K562 (cell line): Measurements from ENCODE around the gene TRABD2B. TPM values are rescaled to one million over a fixed set of nuclear protein-coding genes. Genes with fewer than 3 reads are reported as not detected.

ENCODE experiments used
- ATAC-seq: fragments of 200-7000 bp; cut with Tn5 transposase; 3 replicates; pipeline ENCODE4 v1.9.1; 2020; ENCODE audit warnings: moderate library complexity
- BruUV-seq: library from RNA; stranded (reverse); fragments of 400-500 nt; replicated peaks from 2 replicates; lab custom pipeline; 2021; lab: Mats Ljungman, UMichigan
- CTCF ChIA-PET: fragments of 300-600 bp; formaldehyde crosslinking; extraction: SDS; loops from one replicate; lab custom pipeline; 2021; ENCODE audit warnings: low intra/inter-chr PET ratio; lab: Yijun Ruan, JAX
- POLR2A ChIA-PET: fragments of 300-600, 350-650 bp; sonication (Branson Sonifier 250); formaldehyde crosslinking; extraction: SDS; loops from one replicate; lab custom pipeline; 2021; ENCODE audit warnings: antibody characterized with exemption, inconsistent platforms; lab: Yijun Ruan, JAX
- DNase-seq, 4 experiments: peaks; one replicate each; pipeline versions ENCODE4 v3.0.0 to v3.0.0-alpha.2; 2011 to 2018; ENCODE audit warnings: low spot score in 3 of 4, mixed read lengths in 3 of 4; ENCODE audit errors: extremely low read depth in 1 of 4
- FAIRE-seq: peaks from 2 replicates; lab custom pipeline; 2011; peaks lifted over from hg19 to GRCh38; lab: Jason Lieb, UNC
- H2AFZ ChIP-seq: 2 replicates; pipeline ENCODE4 v1.6.0; 2011; ENCODE audit warnings: low read depth, low read length, control low read depth, inconsistent platforms
- H3K27ac ChIP-seq: fragments of 200-600 bp; 3 replicates; pipeline ENCODE4 v1.8.0; 2011; ENCODE audit warnings: low read depth, mild to moderate bottlenecking, control low read depth, inconsistent platforms, low read length, moderate library complexity, mixed read lengths; ENCODE audit errors: extremely low read depth
- H3K27me3 ChIP-seq, 2 experiments: fragments of 300-600 bp in 1 of 2; 2 replicates in 1 of 2; 3 replicates in 1 of 2; pipeline versions ENCODE4 v1.6.0 to v1.8.0; 2011; ENCODE audit warnings: inconsistent platforms in 2 of 2, low read length in 2 of 2, mild to moderate bottlenecking in 1 of 2, mixed read lengths in 1 of 2, moderate library complexity in 1 of 2; ENCODE audit not compliant: control insufficient read depth in 2 of 2, insufficient read depth in 2 of 2
- H3K36me3 ChIP-seq: fragments of 300-600 bp; 3 replicates; pipeline ENCODE4 v1.8.0; 2011; ENCODE audit warnings: mild to moderate bottlenecking, low read length, inconsistent platforms; ENCODE audit not compliant: control insufficient read depth, insufficient read depth
- H3K4me1 ChIP-seq, 2 experiments: fragments of 200-600 bp in 1 of 2; replicated peaks in 1 of 2; 2 replicates in 1 of 2; 3 replicates in 1 of 2; pipeline versions ENCODE4 v1.5.1 to v1.8.0; 2011; ENCODE audit warnings: inconsistent platforms in 2 of 2, low read length in 2 of 2, mild to moderate bottlenecking in 1 of 2, mixed read lengths in 1 of 2, moderate library complexity in 1 of 2; ENCODE audit not compliant: control insufficient read depth in 2 of 2, insufficient read depth in 2 of 2
- H3K4me2 ChIP-seq: 2 replicates; pipeline ENCODE4 v1.6.1; 2011; ENCODE audit warnings: low read length, control low read depth, inconsistent platforms, mixed read lengths; ENCODE audit not compliant: insufficient read depth
- H3K4me3 ChIP-seq: fragments of 200-600 bp; sonication (generic), shearing (Covaris generic); 2 replicates; pipeline ENCODE4 v1.5.1; 2016; ENCODE audit warnings: control low read depth, inconsistent platforms
- H3K79me2 ChIP-seq: fragments of 200-600 bp; 3 replicates; pipeline ENCODE4 v1.8.0; 2011; ENCODE audit warnings: low read length, inconsistent platforms; ENCODE audit not compliant: control insufficient read depth, insufficient read depth
- H3K9ac ChIP-seq, 2 experiments: 2 replicates each; pipeline versions ENCODE4 v1.6.0 to v1.6.1; 2011; ENCODE audit warnings: low read depth in 2 of 2, low read length in 2 of 2, control low read depth in 1 of 2, inconsistent platforms in 1 of 2, mild to moderate bottlenecking in 1 of 2, mixed read lengths in 1 of 2; ENCODE audit not compliant: insufficient read depth in 1 of 2
- H3K9me1 ChIP-seq: one replicate; pipeline ENCODE4 v1.6.0; 2011; ENCODE audit warnings: inconsistent platforms, mild to moderate bottlenecking, low read length, moderate library complexity; ENCODE audit not compliant: control insufficient read depth, insufficient read depth
- H3K9me3 ChIP-seq: replicated peaks from 2 replicates; pipeline ENCODE4 v1.5.1; 2011; ENCODE audit warnings: low read depth, low read length, inconsistent platforms; ENCODE audit not compliant: control insufficient read depth, insufficient read depth
- H4K20me1 ChIP-seq: replicated peaks from 2 replicates; pipeline ENCODE4 v1.6.1; 2011; ENCODE audit warnings: low read length, inconsistent platforms, mixed read lengths; ENCODE audit not compliant: control insufficient read depth, insufficient read depth
- CC2D1A ChIP-seq: fragments of 450-650 bp; IDR thresholded peaks from 2 replicates; pipeline ENCODE4 v1.6.1; 2017; ENCODE audit warnings: mild to moderate bottlenecking
- CREB1 ChIP-seq, 2 experiments: sonication (generic) in 1 of 2; formaldehyde crosslinking in 1 of 2; IDR thresholded peaks; 2 replicates each; pipeline versions ENCODE4 v1.6.1 to v1.8.0; 2012 to 2022; ENCODE audit warnings: inconsistent platforms in 1 of 2, mild to moderate bottlenecking in 1 of 2, missing genetic modification reagents in 1 of 2, moderate library complexity in 1 of 2
- FOXK2 ChIP-seq, 2 experiments: fragments of 450-650 bp; IDR thresholded peaks in 1 of 2; conservative IDR thresholded peaks in 1 of 2; 2 replicates each; pipeline ENCODE4 v1.6.1; 2016; ENCODE audit warnings: low read depth in 2 of 2, mild to moderate bottlenecking in 1 of 2
- GABPB1 ChIP-seq: sonication (generic); formaldehyde crosslinking; IDR thresholded peaks from 2 replicates; pipeline ENCODE4 v1.8.0; 2022; ENCODE audit warnings: mild to moderate bottlenecking, missing genetic modification reagents
- KHSRP ChIP-seq: fragments of 450-650 bp; IDR thresholded peaks from 2 replicates; pipeline ENCODE4 v1.6.1; 2017
- LEF1 ChIP-seq: fragments of 450-650 bp; IDR thresholded peaks from 2 replicates; pipeline ENCODE4 v1.6.1; 2016; ENCODE audit warnings: mild to moderate bottlenecking
- NFIX ChIP-seq: fragments of 250-450 bp; sonication (Bioruptor Pico); IDR thresholded peaks from 2 replicates; pipeline ENCODE4 v1.4.0; 2020; ENCODE audit warnings: low read depth, mild to moderate bottlenecking, moderate library complexity
- RAD21 ChIP-seq, 2 experiments: fragments of 250-450 bp in 1 of 2; fragments of 450-650 bp in 1 of 2; sonication (Bioruptor Pico) in 1 of 2; formaldehyde crosslinking in 1 of 2; IDR thresholded peaks in 1 of 2; conservative IDR thresholded peaks in 1 of 2; 2 replicates each; pipeline versions ENCODE4 v1.4.0 to v1.8.0; 2020 to 2022; ENCODE audit warnings: mild to moderate bottlenecking in 2 of 2, moderate library complexity in 1 of 2
- RHOXF2B ChIP-seq: fragments of 250-450 bp; sonication (Bioruptor Pico); conservative IDR thresholded peaks from 2 replicates; pipeline ENCODE4 v1.5.1; 2021
- SRSF3 ChIP-seq: fragments of 200-400 bp; formaldehyde crosslinking; IDR thresholded peaks from 2 replicates; pipeline ENCODE4 v1.6.1; 2016; ENCODE audit warnings: mild to moderate bottlenecking, low read length, moderate library complexity; ENCODE audit not compliant: insufficient read depth
- ZHX1 ChIP-seq: fragments of 150-350 bp; conservative IDR thresholded peaks from 2 replicates; pipeline ENCODE4 v1.6.1; 2014; ENCODE audit warnings: low read length
- ZNF79 ChIP-seq: fragments of 250-450 bp; sonication (Bioruptor Pico); IDR thresholded peaks from 2 replicates; pipeline ENCODE4 v1.4.0; 2020; ENCODE audit warnings: low read depth, mild to moderate bottlenecking, moderate library complexity
- WGBS: fragments of 100-300 bp; shearing (Covaris generic); methylation state at CpG from one replicate; pipeline ENCODE4 v1.1.6; 2016; ENCODE audit warnings: low coverage, mixed read lengths; ENCODE audit not compliant: insufficient coverage; ENCODE audit errors: missing lambda C conversion rate; 5-methylcytosine and 5-hydroxymethylcytosine counted together
- in situ Hi-C: fragments of 300-500 bp; cut with MboI; formaldehyde crosslinking; loops from 4 replicates; pipeline ENCODE4 v1.15.0; 2018; ENCODE audit warnings: inconsistent platforms, mixed read lengths
- intact Hi-C: fragments of 100-400 bp; cut with micrococcal nuclease; formaldehyde crosslinking; loops from 2 replicates; pipeline ENCODE4 v1.14.2; 2022
- polyA plus RNA-seq, 8 experiments: library from polyadenylated mRNA; depleted of rRNA in 4 of 8; stranded (reverse) in 5 of 8; unstranded in 3 of 8; fragments of >200 nt; fragmentation: Nextera tagmentation in 2 of 8; fragmentation: Illumina TruSeq in 1 of 8; extraction: Ambion mirVana in 2 of 8; extraction: Trizol in 1 of 8; gene quantifications; 2 replicates each; pipeline versions ENCODE4 v1.2.1 to v1.2.3, GENCODE V29; 2011 to 2014; ENCODE audit warnings: inconsistent platforms in 1 of 8, missing spikeins in 1 of 8
- total RNA-seq, 7 experiments: library from RNA; depleted of rRNA in 6 of 7; stranded (reverse); fragments of >200 nt in 6 of 7; fragmentation: Illumina TruSeq in 2 of 7; extraction: Trizol in 2 of 7; gene quantifications; 2 replicates each; pipeline versions ENCODE4 v1.2.1 to v1.2.3, GENCODE V29; 2011 to 2021; ENCODE audit warnings: low replicate concordance in 1 of 7
- TF ChIP-seq, protein P1 (sequence below): fragments of 200-800 bp; sonication (Bioruptor generic); IDR thresholded peaks from 2 replicates; pipeline ENCODE4 v1.6.1; 2016; ENCODE audit warnings: missing genetic modification characterization, missing compliant biosample characterization

The TRABD2B gene
- total and polyA plus RNA-seq, 9 of the 15 experiments (the other 6 are each of a cell fraction or from before 2014, with no cell fraction given), result not detected

DNA sequence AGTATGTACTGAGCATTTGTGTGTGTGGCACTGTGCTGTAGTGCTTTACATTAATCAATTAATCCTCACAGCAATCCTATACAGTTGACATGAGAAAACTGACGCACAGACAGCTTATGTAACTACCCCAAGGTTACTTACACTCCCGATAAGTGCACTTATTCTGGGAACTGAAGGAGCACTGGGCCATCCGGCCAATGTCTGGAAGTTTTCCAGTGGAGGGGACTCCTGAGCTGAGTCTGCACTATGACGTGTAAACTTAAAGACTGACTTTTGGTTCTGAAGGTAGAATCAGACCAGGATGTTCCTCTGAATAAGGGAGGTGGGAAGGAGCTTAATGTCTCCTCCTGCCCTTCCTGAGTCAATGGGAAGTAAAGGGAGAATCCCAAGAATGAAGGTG lies 12.2 kb downstream of the TRABD2B start:
- intact Hi-C loops, result no loop called here
- Histone ChIP-seq H3K4me1 (peaks cover 0 to 5% of the 10 kb centered on the region in 2 experiments; a peak in 1 of 5 replicates), H4K20me1 (no peaks in the 10 kb centered on the region), H3K79me2 (no peaks in the 10 kb centered on the region), H3K4me3 (no peak overlapping the region), H3K36me3 (no peaks in the 10 kb centered on the region), H3K9ac (no peak overlapping the region), H3K9me1 (peaks cover 3% of the 10 kb centered on the region), H3K9me3 (no peaks in the 10 kb centered on the region), H2AFZ (no peak overlapping the region), H3K27me3 (peaks cover 20 to 40% of the 10 kb centered on the region in 2 experiments), H3K27ac (no peak overlapping the region), H3K4me2 (no peak overlapping the region)
- in situ Hi-C loops, result no loop called here
- DNase-seq (no peak), FAIRE-seq (no peak), ATAC-seq (no peak)
- TF ChIP-seq RAD21 (CRISPR knock-in tag; conservative IDR thresholded peaks at IDR 0.05 in 1 of 2, IDR thresholded peaks at IDR 0.05 in 1 of 2) (no peak), LEF1 (no peak), KHSRP (no peak), NFIX (no peak), RHOXF2B (CRISPR knock-in tag) (no peak), FOXK2 (conservative IDR thresholded peaks at IDR 0.05 in 1 of 2, IDR thresholded peaks at IDR 0.05 in 1 of 2; ENCODE audit: low read depth in 2 of 2) (no peak), ZNF79 (no peak), GABPB1 (no peak), ZHX1 (no peak), CREB1 (IDR thresholded peaks at IDR 0.05) (no peak), CREB1 (CRISPR knock-in tag; IDR thresholded peaks at IDR 0.05) (no peak), SRSF3 (no peak), CC2D1A (no peak)
- TF ChIP-seq, protein P1, sequence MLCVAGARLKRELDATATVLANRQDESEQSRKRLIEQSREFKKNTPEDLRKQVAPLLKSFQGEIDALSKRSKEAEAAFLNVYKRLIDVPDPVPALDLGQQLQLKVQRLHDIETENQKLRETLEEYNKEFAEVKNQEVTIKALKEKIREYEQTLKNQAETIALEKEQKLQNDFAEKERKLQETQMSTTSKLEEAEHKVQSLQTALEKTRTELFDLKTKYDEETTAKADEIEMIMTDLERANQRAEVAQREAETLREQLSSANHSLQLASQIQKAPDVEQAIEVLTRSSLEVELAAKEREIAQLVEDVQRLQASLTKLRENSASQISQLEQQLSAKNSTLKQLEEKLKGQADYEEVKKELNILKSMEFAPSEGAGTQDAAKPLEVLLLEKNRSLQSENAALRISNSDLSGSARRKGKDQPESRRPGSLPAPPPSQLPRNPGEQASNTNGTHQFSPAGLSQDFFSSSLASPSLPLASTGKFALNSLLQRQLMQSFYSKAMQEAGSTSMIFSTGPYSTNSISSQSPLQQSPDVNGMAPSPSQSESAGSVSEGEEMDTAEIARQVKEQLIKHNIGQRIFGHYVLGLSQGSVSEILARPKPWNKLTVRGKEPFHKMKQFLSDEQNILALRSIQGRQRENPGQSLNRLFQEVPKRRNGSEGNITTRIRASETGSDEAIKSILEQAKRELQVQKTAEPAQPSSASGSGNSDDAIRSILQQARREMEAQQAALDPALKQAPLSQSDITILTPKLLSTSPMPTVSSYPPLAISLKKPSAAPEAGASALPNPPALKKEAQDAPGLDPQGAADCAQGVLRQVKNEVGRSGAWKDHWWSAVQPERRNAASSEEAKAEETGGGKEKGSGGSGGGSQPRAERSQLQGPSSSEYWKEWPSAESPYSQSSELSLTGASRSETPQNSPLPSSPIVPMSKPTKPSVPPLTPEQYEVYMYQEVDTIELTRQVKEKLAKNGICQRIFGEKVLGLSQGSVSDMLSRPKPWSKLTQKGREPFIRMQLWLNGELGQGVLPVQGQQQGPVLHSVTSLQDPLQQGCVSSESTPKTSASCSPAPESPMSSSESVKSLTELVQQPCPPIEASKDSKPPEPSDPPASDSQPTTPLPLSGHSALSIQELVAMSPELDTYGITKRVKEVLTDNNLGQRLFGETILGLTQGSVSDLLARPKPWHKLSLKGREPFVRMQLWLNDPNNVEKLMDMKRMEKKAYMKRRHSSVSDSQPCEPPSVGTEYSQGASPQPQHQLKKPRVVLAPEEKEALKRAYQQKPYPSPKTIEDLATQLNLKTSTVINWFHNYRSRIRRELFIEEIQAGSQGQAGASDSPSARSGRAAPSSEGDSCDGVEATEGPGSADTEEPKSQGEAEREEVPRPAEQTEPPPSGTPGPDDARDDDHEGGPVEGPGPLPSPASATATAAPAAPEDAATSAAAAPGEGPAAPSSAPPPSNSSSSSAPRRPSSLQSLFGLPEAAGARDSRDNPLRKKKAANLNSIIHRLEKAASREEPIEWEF (CRISPR knock-in tag), result no peak
- ChIA-PET CTCF (no interaction called here), POLR2A (interaction anchor here (0.9 kb wide), 1 partner anchor 9 kb away, joined by 3 read pairs; no protein-coding TSS in a partner anchor)
- no TSS peak for BruUV-seq
- 2% methylated on average over 4 of the region's 4 CpGs for WGBS
